DOHH2 (cell line): Measurements from ENCODE around the gene PER1.

Experiments
- EZH2phosphoT487 ChIP-seq: fragments of 200-600 bp; sonication (generic); IDR thresholded peaks from 2 replicates; pipeline ENCODE4 v1.6.1; 2017; ENCODE audit warnings: borderline replicate concordance, mild to moderate bottlenecking, antibody characterized with exemption, low read length, moderate library complexity, mixed read lengths
- TF ChIP-seq, protein P1 (sequence below): fragments of 200-600 bp; sonication (generic); IDR thresholded peaks from one replicate; pipeline ENCODE4 v1.5.1; 2014; ENCODE audit warnings: antibody characterized with exemption, mild to moderate bottlenecking, low read depth, low read length; ENCODE audit not compliant: poor library complexity, severe bottlenecking

DNA sequence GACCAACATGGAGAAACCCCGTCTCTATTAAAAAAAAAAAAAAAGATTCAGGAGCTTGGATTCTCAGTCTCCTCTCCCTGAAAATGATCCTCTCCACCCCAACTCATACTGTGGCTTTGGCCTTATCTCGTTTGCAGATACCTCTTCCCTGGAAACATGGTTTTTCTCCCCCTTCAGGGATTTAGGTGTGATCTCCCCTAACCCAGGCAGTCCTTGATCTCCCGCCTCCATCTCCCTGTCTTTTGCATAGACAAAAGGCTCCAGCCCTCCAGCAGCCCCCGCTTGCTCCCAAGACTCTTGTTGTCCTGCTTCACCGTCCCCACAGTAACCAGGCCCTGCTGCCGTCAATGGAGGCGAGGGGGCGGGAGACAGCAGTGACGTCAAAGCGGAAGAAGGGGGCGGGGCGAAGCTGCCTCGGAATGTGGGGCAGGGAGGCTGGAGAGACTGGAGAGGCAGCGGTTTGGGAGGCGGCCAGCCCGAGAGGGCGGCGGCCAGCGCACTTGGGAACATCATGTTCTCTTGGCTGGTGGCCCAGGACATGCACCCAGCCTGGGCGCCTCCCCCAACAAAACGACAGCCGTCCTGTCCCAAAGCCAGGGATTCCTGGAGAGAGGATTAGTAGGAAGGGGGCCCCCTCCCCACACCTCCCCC is 1.9 kb upstream of the PER1 start:
- TF ChIP-seq, protein P1, sequence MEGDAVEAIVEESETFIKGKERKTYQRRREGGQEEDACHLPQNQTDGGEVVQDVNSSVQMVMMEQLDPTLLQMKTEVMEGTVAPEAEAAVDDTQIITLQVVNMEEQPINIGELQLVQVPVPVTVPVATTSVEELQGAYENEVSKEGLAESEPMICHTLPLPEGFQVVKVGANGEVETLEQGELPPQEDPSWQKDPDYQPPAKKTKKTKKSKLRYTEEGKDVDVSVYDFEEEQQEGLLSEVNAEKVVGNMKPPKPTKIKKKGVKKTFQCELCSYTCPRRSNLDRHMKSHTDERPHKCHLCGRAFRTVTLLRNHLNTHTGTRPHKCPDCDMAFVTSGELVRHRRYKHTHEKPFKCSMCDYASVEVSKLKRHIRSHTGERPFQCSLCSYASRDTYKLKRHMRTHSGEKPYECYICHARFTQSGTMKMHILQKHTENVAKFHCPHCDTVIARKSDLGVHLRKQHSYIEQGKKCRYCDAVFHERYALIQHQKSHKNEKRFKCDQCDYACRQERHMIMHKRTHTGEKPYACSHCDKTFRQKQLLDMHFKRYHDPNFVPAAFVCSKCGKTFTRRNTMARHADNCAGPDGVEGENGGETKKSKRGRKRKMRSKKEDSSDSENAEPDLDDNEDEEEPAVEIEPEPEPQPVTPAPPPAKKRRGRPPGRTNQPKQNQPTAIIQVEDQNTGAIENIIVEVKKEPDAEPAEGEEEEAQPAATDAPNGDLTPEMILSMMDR, result no peak
- no peak for TF ChIP-seq EZH2phosphoT487
